ENCODE results near the gene TBC1D4.

DNA sequence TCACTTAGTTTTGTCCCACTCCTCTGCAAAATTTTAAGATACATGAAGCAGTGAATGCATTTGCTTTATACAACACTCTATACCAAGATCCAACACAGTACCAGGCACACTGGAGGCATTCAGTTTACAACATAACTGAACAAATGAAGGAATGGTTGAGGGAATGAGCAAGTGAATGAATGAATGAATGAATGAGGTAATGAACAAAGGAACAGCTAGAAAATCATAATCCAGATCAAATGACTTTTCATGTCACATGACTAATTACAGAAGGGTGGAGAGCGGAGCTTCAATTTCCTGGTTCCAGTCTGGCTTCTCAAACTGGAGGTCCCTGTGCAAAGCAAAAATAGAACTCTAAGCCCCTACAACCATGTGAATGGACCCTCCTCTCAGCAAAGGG, 16.7 kb downstream of the TBC1D4 start:
- TF ChIP-seq, protein P1, sequence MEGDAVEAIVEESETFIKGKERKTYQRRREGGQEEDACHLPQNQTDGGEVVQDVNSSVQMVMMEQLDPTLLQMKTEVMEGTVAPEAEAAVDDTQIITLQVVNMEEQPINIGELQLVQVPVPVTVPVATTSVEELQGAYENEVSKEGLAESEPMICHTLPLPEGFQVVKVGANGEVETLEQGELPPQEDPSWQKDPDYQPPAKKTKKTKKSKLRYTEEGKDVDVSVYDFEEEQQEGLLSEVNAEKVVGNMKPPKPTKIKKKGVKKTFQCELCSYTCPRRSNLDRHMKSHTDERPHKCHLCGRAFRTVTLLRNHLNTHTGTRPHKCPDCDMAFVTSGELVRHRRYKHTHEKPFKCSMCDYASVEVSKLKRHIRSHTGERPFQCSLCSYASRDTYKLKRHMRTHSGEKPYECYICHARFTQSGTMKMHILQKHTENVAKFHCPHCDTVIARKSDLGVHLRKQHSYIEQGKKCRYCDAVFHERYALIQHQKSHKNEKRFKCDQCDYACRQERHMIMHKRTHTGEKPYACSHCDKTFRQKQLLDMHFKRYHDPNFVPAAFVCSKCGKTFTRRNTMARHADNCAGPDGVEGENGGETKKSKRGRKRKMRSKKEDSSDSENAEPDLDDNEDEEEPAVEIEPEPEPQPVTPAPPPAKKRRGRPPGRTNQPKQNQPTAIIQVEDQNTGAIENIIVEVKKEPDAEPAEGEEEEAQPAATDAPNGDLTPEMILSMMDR (conservative IDR thresholded peaks at IDR 0.05; ENCODE audit: low read depth in 2 of 2): no peak
- no peak for TF ChIP-seq EZH2 (IDR thresholded peaks at IDR 0.05; ENCODE audit: low read depth, unreplicated experiment)
- TF ChIP-seq ZNF331 (CRISPR knock-in tag; IDR thresholded peaks at IDR 0.05; ENCODE audit: low read depth): no peak
- TF ChIP-seq POLR2AphosphoS5 (IDR thresholded peaks at IDR 0.05; ENCODE audit: low read depth): no peak
- no peak for TF ChIP-seq CREB1 (CRISPR knock-in tag; IDR thresholded peaks at IDR 0.05; ENCODE audit: low read depth)
- TF ChIP-seq, protein P2, sequence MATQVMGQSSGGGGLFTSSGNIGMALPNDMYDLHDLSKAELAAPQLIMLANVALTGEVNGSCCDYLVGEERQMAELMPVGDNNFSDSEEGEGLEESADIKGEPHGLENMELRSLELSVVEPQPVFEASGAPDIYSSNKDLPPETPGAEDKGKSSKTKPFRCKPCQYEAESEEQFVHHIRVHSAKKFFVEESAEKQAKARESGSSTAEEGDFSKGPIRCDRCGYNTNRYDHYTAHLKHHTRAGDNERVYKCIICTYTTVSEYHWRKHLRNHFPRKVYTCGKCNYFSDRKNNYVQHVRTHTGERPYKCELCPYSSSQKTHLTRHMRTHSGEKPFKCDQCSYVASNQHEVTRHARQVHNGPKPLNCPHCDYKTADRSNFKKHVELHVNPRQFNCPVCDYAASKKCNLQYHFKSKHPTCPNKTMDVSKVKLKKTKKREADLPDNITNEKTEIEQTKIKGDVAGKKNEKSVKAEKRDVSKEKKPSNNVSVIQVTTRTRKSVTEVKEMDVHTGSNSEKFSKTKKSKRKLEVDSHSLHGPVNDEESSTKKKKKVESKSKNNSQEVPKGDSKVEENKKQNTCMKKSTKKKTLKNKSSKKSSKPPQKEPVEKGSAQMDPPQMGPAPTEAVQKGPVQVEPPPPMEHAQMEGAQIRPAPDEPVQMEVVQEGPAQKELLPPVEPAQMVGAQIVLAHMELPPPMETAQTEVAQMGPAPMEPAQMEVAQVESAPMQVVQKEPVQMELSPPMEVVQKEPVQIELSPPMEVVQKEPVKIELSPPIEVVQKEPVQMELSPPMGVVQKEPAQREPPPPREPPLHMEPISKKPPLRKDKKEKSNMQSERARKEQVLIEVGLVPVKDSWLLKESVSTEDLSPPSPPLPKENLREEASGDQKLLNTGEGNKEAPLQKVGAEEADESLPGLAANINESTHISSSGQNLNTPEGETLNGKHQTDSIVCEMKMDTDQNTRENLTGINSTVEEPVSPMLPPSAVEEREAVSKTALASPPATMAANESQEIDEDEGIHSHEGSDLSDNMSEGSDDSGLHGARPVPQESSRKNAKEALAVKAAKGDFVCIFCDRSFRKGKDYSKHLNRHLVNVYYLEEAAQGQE (IDR thresholded peaks at IDR 0.05; ENCODE audit: unreplicated experiment): no peak
- no peak for TF ChIP-seq JUNB (IDR thresholded peaks at IDR 0.05; ENCODE audit: unreplicated experiment)
- no peak for TF ChIP-seq EZH2phosphoT487 (IDR thresholded peaks at IDR 0.05; ENCODE audit: unreplicated experiment)
- TF ChIP-seq, protein P3, sequence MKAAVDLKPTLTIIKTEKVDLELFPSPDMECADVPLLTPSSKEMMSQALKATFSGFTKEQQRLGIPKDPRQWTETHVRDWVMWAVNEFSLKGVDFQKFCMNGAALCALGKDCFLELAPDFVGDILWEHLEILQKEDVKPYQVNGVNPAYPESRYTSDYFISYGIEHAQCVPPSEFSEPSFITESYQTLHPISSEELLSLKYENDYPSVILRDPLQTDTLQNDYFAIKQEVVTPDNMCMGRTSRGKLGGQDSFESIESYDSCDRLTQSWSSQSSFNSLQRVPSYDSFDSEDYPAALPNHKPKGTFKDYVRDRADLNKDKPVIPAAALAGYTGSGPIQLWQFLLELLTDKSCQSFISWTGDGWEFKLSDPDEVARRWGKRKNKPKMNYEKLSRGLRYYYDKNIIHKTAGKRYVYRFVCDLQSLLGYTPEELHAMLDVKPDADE (IDR thresholded peaks at IDR 0.05): no peak
- TF ChIP-seq STAT1 (IDR thresholded peaks at IDR 0.05; ENCODE audit: unreplicated experiment): no peak
